ENCODE data around the gene SERTM2.

DNA sequence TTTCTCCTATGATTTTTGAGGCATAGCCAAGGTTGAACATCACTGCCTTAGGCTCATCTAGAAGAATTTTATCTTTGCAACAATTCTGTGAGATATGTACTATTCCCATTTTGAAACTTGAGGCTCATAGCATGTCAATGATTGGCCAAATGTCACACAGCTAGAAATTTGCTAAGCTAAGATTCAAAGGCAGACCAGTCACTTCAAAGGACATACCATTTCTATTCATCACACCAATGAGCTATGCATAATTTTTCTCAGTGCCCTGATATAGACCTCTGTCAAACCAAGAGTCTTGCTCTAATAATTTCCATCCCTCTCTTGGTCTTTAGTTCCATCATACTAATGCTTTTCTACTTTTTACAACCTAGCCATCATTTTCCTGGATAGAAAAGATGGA is 27.6 kb upstream of the SERTM2 start:
- TF ChIP-seq, protein P1, sequence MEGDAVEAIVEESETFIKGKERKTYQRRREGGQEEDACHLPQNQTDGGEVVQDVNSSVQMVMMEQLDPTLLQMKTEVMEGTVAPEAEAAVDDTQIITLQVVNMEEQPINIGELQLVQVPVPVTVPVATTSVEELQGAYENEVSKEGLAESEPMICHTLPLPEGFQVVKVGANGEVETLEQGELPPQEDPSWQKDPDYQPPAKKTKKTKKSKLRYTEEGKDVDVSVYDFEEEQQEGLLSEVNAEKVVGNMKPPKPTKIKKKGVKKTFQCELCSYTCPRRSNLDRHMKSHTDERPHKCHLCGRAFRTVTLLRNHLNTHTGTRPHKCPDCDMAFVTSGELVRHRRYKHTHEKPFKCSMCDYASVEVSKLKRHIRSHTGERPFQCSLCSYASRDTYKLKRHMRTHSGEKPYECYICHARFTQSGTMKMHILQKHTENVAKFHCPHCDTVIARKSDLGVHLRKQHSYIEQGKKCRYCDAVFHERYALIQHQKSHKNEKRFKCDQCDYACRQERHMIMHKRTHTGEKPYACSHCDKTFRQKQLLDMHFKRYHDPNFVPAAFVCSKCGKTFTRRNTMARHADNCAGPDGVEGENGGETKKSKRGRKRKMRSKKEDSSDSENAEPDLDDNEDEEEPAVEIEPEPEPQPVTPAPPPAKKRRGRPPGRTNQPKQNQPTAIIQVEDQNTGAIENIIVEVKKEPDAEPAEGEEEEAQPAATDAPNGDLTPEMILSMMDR (conservative IDR thresholded peaks at IDR 0.05; ENCODE audit: low read length), result no peak
- TF ChIP-seq EZH2phosphoT487 (IDR thresholded peaks at IDR 0.05; ENCODE audit: borderline replicate concordance, low read depth, low read length), result no peak

Data from OCI-LY7 (cell line).